ENCODE data around the gene CLMN.

DNA sequence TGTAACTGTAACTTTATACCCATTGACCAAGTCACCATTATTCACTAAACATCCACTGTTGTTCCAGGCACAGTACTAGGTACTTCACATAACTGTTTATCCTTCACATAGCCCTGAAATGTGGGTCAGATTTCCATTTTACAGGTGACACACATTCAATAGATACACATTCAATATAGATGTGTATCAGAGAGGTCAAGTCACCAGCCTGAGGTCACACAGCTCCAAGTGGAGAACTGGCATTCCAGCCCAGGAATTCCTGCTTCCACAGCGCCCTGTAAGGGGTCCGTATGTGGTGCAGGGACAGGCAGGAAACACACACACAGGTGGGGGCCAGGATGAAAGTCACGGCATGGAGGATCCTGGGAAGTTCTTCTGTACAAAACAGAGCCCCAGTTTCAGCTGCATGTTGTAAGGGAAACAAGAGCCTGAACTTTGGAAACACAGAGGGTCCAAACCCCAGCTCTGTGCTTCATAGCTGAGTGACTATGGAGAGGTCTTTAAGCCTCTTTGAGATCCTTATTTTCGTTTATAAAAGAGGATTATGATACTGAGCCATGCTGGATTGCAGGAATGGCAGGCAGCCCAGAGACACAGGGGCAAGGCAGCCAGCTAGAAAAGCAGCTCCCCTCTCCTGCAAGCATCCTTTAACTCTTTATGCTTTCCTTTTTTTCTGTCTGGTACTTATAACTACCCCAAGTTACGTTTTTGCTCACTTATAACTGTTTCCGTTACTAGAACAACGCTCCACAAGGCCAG is 112.1 kb downstream of the CLMN start:
- TF ChIP-seq, protein P1, sequence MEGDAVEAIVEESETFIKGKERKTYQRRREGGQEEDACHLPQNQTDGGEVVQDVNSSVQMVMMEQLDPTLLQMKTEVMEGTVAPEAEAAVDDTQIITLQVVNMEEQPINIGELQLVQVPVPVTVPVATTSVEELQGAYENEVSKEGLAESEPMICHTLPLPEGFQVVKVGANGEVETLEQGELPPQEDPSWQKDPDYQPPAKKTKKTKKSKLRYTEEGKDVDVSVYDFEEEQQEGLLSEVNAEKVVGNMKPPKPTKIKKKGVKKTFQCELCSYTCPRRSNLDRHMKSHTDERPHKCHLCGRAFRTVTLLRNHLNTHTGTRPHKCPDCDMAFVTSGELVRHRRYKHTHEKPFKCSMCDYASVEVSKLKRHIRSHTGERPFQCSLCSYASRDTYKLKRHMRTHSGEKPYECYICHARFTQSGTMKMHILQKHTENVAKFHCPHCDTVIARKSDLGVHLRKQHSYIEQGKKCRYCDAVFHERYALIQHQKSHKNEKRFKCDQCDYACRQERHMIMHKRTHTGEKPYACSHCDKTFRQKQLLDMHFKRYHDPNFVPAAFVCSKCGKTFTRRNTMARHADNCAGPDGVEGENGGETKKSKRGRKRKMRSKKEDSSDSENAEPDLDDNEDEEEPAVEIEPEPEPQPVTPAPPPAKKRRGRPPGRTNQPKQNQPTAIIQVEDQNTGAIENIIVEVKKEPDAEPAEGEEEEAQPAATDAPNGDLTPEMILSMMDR (IDR thresholded peaks at IDR 0.05) = no peak
- no peak for TF ChIP-seq POLR2A (IDR thresholded peaks at IDR 0.05)
